ENCODE measurements around the gene ELMO1. TPM values are rescaled to one million over a fixed set of nuclear protein-coding genes. Genes with fewer than 3 reads are reported as not detected.

ELMO1 gene
- total and polyA plus RNA-seq, 2 of the 13 experiments (the other 11 are each of a cell fraction or from before 2014, with no cell fraction given) = 0.11 to 0.17 TPM

- Histone ChIP-seq H3K4me3 (replicated peaks in 1 of 3; ENCODE audit: insufficient read depth in 1 of 3, low read depth in 2 of 3, low read length in 3 of 3) (no peak overlapping the region), H4K20me1 (ENCODE audit: insufficient read depth, low read length) (no peaks in the 10 kb centered on the region), H3K27ac (ENCODE audit: extremely low read length, insufficient read depth, low read length) (no peak overlapping the region), H3K79me2 (ENCODE audit: insufficient read depth, low read length) (no peaks in the 10 kb centered on the region), H3K9me3 (ENCODE audit: low read length) (no peaks in the 10 kb centered on the region), H3K4me2 (ENCODE audit: low read depth, low read length) (no peak overlapping the region), H3K4me1 (ENCODE audit: insufficient read depth, low read length) (no peaks in the 10 kb centered on the region), H3K36me3 (replicated peaks in 1 of 2; ENCODE audit: control insufficient read depth in 1 of 2, insufficient read depth in 2 of 2, low read length in 2 of 2) (no peaks in the 10 kb centered on the region), H3K9ac (ENCODE audit: insufficient read depth, low read depth, low read length) (no peak overlapping the region), H2AFZ (ENCODE audit: low read length) (no peak overlapping the region), H3K27me3 (ENCODE audit: control insufficient read depth in 1 of 2, insufficient read depth in 2 of 2, low read length in 2 of 2) (no peaks in the 10 kb centered on the region; a peak in 1 of 5 replicates)
- ChIA-PET CTCF (ENCODE audit: low intra/inter-chr PET ratio, low total read pairs) (no interaction called here), POLR2A (no interaction called here)
- FAIRE-seq = no peak
- no peak for DNase-seq (ENCODE audit: low spot score)
- in situ Hi-C loops (cut with HindIII; ENCODE audit: extremely low pct_ligation_motif_present, low pct_unique_long_range_greater_than_20kb) = no loop called here
- 91% methylated on average over 2 of the region's 4 CpGs for WGBS (ENCODE audit: low lambda C conversion rate)
- intact Hi-C loops (cut with micrococcal nuclease; ENCODE audit: unreplicated experiment) = no loop called here
- no TSS peak for BruUV-seq (replicated peaks)
- ATAC-seq = no peak
- TF ChIP-seq ZFP90 (CRISPR knock-in tag; IDR thresholded peaks at IDR 0.05; ENCODE audit: borderline replicate concordance) = no peak
- no peak for TF ChIP-seq THAP11 (CRISPR knock-in tag; IDR thresholded peaks at IDR 0.05)
- TF ChIP-seq BRD4 (CRISPR knock-in tag; IDR thresholded peaks at IDR 0.05) = no peak
- TF ChIP-seq PRDM10 (CRISPR knock-in tag; IDR thresholded peaks at IDR 0.05; ENCODE audit: low read depth) = no peak
- no peak for TF ChIP-seq HNF4A (CRISPR knock-in tag; IDR thresholded peaks at IDR 0.05)
- no peak for TF ChIP-seq ZNF451 (CRISPR knock-in tag; IDR thresholded peaks at IDR 0.05)
These were observed 569.6 kb downstream of the ELMO1 start for GRCh38 chr7:36879021-36879420.

Measured in HepG2 (cell line).